ENCODE data around the gene NRIP2.

Gene NRIP2

DNA sequence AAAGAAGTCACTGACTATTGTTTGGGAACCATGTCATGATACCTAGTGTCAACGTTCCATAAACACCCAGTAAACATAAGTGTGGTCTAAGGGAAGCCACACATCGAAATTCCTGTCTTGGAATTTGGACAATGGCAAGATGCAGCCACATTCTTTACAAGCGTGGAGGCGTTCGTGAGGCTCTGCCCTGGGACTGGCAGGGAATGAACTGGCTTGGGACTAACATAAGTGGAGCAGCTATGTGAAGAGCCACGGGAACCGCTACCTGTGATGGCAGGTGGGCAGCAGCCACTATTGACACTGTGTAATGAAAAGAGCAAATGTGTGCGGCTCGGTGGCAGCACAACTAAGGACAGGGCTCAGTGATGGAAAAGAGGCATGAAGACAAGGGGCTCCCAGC lies 10.0 kb upstream of the NRIP2 start:
- DNase-seq, result no peak

DNA sequence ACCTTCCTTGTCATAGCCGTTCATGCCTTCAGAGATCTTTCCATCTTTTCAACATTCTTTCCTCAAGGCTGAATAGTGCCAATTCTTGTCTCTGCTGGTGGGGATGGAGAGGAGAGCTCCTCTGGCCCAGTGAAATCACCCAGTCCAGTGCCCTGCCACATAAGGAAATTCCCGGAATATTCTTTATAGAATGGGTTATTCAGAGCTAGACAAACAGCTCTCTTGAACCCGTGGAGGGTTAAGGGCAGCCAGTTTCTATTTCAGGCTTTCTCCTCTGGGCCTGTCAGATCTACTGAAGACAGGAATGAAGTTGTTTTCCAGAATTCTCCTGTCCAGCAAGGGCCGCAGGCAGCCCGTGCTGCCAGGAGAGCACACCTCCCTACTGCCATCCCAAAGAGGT lies 8.1 kb upstream of the NRIP2 start:
- no peak for DNase-seq

DNA sequence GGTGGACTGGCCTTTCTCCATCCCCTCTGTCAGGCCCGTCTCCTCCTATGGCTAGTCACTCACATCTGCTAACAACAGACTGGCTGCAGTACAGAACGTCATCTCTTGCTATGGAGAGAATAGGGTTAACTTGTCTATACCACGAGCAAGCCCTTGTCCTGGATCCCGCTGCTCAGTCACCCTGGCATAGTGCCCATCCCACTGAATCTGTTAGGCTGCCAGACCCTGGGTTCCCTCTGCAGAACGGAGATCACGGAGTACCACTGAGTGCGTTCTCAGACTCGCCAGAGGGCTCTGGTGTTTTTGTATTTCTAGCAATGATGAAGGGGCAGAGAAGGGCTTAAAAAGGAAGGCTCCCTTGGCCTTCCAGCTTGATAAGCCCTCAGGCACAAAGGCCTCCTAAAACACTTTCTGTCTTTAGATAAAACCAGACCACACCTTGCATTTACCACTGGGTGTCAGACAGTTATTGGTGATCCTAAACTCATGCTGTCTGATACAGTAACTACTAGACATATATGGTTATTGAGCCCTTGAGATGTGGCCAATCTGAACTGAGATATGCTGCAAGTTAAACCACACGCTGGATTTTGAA lies 6.3 kb upstream of the NRIP2 start:
- no peak for DNase-seq

DNA sequence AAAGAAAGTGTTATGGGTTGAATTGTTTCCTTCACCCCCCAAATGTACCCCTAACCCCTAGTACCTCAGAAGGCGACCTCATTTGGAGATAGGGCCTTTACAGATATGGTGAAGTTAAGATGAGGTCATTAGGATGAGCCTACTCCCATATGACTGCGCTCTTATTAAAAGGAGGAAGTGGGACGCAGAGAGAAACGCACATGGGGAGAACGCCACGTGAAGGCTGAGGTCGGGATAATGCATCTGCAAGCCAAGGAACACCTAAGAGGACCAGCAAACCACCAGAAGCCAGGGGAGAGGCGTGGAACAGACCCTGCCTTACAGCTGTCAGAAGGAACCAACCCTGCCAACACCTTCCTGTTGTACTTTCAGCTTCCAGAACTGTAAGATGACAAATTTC lies 1.7 kb upstream of the NRIP2 start:
- DNase-seq, result no peak

DNA sequence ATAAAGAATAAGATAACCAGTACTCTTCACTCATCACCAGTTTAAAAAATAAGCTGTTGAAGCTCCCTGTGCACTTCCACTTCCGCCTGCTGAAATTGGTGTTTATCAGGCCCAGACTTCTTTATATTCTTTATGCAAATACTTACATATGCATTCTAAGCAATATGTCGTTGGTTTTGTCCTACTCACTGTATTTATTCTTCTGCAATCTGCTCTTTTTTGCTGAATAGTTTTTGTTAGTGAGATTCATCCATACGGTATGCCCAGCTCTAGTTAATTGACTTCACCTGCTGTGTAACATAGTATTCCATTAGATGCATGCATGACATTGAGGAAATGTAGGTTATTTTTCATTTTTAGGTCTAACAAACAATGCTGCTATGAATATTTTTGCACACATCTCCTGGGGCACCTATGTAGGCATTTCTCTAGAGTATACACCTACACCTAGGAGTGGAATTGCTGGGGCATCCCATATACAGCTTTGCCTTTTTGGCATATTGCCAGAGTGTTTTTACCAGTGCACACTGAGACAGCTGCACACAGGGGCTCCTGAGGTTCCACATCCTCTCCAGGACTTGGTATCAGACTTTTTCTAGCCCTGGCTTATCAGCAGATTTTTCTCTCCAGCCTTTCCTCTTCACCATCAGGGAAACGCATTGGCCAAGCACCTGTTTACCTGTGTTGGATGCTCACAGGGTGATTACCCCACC lies 1.0 kb upstream of the NRIP2 start:
- DNase-seq, result no peak

DNA sequence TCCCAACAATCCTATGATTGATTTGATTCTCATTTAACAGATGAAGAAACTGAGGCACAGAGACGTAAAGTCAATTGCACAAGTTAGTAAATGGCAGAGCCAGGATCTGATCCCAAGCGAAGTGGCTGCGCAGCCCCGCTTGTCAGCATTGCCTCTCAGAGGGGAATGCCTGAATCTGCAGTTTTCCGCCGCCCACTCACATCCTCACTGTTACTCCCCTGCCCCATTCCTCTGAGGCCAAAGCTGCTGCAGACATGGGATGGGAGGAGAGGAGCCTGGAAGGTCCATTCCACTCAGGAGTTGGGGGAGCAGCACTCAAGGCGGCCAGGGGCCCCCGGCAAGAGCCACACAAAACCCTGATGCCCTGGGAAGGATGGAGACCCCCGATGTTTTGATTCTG lies 1.0 kb downstream of the NRIP2 start:
- DNase-seq, result no peak

DNA sequence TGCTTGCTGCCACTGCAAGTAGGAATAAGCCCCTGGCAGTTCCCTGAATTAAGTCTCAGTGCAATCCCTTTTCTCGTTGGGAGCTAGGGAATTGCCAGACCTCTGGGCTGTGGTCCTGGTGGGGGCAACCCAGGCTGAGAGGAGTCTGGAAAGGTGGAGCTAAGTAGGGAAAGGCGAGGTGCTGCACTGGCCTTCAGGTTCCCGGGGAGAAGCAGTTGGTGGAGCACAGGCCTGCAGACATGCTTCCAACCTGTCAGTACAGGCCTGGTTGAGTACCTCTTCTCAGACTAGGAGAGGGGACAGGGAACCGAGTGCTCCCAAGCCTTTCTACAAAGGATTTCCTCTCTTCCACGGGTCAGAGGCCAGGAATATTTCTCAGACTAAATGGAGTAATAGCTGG lies 1.5 kb downstream of the NRIP2 start:
- DNase-seq, result no peak

DNA sequence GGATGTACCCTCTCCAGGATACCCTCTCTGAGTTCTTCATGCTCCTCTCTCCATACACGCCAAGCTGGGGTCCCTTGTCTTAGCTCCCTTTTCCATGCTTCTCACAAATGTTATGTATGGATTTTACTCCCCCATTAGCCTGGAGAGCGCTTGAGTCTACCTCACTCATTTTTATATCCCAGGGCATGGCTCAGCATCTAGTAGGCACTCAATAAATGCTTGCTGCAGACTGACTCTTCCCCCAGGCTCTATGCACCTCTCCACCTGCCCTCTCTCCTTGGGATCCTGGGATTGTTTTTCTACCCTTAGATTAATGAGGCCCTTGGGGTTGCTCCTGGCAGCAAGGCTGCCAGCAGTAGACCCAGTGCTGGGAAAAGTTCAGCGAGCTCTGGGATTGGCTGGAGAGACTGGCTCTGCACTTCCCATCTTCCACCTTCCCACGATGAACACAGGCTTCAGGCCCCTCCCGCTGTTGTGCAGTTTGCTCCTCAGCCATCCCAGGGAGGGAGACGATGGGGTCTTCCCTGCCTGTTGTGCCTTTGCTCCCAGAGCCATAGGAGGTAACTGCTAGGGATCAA lies 2.2 kb downstream of the NRIP2 start:
- no peak for DNase-seq

DNA sequence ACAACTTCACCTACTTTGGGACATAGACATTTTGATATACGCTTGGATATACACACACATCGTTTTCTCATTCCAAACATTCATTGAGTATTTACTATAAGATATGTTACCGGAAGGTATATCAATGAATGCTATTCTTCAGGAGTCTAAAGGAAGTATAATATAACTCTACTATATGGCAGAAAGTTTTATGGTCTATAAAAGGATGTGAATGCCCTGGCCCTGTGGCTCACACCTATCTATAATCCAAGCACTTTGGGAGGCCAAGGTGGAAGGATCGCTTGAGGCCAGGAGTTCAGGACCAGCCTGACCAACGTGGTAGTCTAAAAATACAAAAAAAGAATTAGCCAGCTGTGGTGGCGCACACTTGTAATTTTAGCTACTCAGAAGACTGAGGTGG lies 5.6 kb downstream of the NRIP2 start:
- DNase-seq, result no peak

DNA sequence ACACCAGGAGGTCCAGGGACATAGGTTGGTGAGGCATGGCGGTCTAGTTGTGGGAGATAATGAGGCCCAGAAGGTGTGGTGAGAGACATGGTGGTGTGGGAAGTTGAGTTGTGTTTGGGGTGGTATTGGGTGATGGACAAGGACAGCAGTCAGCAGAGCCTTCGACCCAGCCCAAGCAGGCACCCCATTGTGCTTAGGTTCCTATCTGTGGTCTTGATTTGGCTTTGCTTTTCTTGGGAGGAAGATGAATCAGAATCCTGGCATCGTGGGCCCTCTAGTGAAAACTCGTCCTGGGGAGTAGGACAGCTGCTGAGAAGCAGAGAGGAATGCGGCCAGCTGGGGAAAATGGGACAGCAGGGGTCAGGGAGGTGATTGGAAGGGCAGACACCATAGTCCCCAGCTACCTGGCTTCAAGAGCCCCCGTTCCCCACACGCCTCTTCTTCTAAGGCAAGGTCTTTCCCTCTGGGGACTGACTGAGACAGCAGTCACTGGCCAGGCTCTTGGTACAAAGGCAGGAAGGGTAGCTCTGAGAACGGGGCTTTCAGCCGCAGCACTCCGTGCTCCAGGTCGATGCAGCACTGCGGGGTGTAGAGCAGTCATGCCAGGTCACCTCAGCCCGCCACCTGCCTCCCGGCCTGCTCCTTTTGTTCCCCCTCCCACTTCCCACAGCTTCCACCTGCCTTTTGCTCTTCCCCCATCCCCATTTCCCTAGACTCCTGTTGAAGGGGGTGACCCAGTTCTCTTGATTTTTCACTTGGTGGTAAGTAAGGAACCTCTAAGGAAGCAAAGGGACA lies 7.9 kb downstream of the NRIP2 start:
- no peak for DNase-seq

DNA sequence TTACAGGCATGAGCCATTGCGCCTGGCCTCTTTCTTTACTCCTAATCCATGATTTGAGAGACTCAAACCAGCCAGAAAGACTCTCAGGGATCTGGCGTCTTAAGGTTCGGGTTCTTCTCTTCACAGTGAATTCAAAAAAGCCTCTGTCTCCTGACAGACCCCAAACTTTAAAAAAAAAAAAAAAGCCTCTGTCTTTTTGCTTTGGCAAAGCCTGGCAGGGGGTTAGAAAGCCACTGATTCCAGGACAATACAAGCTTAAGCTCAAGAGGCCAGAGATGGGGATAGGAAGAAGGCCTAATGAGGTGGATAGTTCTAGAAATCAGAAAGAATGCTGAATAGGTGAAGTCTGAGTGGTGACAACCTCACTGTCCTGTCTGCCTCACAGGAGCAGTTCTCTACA lies 8.8 kb downstream of the NRIP2 start:
- DNase-seq, result no peak

DNA sequence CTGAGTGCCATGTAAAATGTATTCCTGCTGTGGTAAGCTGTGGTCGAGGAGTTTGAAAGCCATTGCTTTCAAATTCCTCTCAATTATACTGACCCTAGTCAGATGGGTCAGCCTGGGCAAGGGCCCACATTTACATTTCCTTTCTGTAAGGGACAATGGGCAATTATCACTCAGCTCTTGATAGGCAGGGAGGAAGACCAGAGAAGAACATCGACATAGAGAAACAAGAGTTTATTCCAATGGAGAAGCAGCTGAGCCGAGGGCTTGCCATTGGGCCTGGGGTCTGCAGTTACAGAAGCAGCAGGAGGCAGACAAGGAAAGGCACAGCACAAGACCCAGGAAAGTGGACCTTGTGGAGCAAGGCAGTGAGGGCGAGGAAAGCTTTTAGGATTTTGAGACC lies 9.7 kb downstream of the NRIP2 start:
- DNase-seq, result no peak

DNA sequence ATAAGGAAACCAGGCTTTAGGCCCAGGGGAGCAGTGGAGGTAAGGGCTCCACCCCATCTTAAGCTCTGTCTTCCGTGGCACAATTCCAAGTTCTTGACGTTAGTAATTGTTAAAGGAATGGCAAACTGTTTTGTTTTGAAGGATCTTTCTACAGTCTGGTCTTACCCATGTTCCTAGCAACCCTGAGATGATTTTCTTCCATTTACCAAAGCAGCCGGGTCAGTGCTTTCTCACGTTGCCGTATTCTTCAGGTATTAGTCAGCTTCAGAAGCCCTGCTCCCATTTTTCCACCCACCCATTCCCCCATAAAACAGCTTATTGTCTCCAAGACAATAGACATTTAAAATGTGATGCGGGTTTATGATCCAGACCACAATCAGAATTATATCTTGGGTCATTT lies 10.3 kb downstream of the NRIP2 start:
- DNase-seq, result no peak

DNA sequence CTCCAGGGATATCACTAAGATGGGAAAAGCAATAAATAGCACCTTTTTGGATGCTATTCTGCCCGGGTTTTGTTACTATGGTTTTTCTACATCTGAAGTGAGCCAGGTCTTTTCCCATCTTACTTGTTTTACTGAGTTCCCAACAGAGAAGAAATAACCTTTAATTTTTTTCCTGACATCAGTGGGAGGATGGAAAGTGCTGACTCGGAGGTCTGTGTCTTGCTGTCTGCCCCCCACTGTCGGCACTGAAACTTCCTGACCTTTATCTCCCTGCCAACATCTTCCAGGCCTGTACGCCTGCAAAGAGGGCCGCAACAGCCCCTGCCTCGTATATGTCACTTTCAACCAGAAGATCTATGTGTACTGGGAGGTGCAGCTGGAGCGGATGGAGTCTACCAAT lies 11.4 kb downstream of the NRIP2 start:
- no peak for DNase-seq

DNA sequence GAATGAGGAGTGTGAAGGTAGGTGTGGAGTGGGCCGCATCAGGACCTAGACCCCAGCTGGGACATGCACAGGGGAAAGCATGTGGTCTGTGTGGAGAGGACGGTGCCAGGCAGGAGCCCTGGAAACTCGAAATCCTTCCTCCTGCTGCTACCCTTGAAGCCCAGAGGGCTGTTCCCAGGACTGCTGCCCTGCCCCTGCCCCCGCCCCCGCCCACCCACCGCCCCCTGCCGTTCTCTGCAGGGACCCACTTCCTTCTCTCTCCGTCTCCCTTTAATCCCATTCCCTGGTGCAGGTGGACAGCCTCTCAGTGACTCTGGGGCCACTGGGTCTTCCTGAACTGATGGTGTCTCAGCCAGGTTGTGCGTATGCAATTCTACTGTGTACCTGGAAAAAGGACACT lies 14.4 kb downstream of the NRIP2 start:
- no peak for DNase-seq

DNA sequence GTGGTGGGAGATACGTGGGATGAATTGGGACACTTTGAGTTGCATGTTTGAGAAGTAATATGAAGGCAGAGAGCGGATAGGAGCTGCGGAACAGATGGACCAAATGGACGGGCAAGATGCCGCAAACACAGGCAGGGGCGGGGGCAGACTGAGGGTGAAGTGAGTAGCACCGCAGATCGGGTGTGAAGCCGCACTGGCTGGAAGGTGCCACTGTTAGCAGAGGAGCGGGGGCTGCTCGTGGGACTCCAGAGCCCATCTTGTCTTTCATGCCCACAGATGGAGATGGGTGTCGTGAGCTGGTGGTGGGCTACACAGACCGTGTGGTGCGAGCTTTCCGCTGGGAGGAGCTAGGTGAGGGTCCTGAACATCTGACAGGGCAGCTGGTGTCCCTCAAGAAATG lies 15.0 kb downstream of the NRIP2 start:
- DNase-seq, result no peak

DNA sequence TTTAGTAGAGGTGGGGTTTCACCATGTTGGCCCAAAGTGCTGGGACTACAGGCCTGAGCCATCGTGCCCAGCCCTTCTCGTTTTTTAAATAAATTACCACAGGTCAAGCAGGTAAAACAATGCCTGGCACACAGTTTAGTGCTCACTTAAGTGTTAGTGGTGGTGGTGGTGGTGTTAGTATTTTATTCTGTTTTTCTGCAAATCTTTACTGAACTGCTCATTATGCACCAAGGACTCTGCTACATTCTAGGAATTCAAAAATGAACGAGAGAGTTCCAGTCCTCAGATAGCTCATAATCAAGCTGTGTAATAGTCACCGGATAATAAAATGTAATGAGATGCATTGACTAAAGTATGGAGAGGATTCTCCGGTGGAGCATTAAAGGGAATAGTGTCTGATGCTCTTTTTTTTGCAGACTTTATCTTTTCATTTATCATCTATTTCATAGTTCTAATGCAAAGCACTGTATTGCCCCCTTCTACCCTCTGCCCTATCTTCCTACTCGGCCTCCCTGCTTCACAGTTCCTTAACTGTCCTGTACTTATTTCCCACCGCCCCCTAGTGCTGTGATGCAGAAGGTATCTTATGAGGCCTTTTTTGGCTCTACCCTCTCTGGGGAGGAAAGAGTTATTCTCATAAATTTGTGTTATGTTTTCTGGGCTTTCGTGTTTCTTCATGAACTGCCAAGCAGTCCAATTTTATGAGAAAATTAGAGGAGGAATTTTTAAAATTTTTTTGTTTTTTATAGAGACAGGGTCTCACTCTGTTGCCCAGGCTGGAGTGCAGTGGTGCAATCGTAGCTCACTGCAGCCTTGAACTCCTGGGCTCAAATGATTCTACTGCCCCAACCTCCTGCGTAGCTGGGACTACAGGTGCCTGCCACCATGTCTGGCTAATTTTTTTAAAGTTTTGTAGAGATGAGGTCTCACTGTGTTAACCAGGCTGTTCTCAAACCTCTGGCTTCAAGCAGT lies 21.3 kb downstream of the NRIP2 start:
- no peak for DNase-seq

DNA sequence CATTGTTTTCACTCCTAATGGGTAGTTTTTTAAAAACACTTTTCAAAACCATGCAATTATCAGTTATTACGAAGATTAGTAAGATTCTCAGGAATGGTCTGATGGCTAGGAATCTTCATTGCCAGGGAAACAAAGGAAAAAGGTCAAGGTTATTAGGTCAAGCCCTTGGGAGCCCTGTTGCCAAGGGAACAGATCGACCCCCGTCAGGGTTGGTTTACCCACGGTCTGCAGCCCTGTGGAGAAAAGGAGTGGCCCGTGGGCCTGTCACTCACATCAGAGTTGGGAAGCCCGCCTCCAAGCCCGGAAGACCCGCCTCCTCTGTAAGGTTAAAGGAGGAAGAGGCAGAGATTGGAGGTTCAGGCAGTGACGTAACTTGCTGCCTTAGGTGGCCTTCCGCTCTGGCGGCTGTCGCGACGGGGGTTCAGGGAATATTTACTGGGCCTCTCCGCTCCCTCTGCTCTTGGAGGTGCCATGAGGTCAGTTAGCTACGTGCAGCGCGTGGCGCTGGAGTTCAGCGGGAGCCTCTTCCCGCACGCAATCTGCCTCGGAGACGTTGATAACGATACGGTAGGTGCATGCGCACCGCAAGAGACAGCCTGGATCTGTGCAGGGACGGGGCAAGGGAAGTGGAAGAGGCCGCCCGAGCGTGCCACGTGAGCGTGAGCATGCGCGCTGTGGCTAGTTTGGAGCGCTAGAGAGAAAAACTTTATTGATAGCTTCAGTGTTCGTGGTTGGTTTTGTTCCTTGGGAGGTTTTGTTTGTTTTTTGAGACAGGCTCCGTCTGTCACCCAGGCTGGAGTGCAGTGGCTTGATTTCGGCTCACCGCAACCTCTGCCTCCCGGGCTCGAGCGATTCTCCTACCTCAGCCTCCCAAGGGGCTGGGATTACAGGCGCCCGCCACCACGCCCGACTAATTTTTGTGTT lies 22.3 kb downstream of the NRIP2 start, which contains the start of gene ITFG2:
Gene ITFG2, plus strand, starts transcription at position 379 of the 924 bp plus-strand sequence. Its CDS starts 93 bp downstream, at position 472.
- peak; percentile 43 for DNase-seq

DNA sequence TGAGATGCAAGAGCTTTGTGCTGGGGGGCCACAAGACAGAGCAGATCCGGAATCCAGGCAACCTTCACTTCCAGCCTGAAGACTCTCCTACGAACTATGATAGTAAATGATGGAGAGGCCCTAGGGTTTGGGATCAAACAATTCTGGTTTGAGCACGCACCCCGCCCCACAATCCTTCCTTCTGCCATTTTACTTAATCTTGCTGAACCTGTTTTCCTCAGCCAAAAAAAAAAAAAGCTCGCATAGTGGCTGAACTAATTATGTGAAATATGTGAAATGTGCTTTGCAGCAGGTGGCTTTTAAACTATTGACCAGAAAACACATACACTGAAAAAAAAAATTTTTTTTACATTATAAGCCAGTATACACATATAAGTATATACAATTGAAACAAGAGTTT lies 23.0 kb downstream of the NRIP2 start:
- no peak for DNase-seq

DNA sequence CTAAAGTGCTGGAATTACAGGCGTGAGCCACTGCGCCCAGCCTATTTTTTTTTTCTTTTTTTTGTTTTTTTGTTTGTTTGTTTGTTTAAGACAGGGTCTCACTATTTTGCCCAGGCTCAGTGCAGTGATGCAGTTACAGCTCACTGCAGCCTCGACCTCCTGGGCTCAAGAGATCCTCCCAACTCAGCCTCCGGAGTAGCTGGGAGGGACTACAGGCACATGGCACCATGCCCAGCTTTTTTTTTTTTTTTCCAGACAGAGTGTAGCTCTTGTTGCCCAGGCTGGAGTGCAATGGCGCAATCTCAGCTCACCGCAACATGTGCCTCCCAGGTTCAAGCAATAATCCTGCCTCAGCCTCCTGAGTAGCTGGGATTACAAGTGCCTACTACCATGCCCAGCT lies 28.1 kb downstream of the NRIP2 start:
- DNase-seq, result no peak

DNA sequence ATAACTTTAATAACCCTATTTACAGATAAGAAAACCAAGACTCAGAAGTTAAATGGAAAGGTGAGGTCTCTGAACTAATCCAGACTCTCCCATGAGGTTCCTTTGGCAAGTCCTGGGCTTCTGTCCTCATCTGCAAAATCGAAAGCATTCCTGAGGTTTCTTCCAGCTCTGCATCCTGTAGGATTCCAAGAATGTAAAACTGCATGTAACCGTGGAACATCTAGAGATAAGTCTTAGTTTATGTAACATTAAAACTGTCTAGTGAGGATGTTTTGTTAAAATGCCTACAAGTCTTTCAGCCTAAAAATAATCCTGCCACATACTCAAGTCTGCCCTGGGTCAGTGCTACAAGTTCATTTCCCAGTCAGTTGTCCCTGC lies 29.7 kb downstream of the NRIP2 start:
- no peak for DNase-seq

Data from 8988T (cell line).